C4-2B (cell line): ENCODE results near the gene PRKCE.

Experiments used
- ZFX ChIP-seq: fragments of 450-650 bp; IDR thresholded peaks from 2 replicates; pipeline ENCODE4 v1.6.1; 2017
- TF ChIP-seq, protein P1 (sequence below): fragments of 450-650 bp; conservative IDR thresholded peaks from 2 replicates; pipeline ENCODE4 v1.5.1; 2017; ENCODE audit warnings: mild to moderate bottlenecking

DNA sequence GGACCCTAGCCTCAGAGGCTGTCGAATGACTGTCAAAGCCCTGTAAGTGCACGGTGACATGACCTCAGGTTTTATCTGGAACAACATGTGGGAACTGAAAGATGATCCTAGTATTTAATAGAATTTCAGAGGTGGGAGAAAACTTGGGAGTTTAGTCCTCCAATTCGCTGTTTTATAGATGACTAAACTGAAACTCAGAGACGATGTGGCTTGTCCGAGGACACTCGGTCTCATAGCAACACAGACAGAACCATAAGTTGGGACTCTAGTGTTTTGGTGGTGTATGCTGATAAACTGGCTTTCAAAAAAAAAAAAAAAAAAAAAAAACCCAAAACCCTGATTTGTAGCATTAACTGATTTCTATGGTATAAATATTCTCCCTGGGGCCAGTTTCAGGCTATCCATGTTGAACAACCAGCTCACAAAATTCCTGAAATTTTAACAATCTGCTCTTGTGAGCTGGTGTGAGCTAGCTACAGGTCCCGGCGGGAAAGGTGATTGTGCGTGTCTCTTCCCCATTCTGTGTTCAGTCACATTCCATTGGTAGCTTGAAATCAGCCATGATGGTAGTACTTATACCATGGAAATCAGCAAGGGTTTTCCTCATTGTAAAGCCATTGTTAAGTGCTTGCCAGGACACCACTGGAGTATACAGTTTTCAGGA lies 450.2 kb downstream of the PRKCE start:
- TF ChIP-seq, protein P1, sequence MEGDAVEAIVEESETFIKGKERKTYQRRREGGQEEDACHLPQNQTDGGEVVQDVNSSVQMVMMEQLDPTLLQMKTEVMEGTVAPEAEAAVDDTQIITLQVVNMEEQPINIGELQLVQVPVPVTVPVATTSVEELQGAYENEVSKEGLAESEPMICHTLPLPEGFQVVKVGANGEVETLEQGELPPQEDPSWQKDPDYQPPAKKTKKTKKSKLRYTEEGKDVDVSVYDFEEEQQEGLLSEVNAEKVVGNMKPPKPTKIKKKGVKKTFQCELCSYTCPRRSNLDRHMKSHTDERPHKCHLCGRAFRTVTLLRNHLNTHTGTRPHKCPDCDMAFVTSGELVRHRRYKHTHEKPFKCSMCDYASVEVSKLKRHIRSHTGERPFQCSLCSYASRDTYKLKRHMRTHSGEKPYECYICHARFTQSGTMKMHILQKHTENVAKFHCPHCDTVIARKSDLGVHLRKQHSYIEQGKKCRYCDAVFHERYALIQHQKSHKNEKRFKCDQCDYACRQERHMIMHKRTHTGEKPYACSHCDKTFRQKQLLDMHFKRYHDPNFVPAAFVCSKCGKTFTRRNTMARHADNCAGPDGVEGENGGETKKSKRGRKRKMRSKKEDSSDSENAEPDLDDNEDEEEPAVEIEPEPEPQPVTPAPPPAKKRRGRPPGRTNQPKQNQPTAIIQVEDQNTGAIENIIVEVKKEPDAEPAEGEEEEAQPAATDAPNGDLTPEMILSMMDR = no peak
- no peak for TF ChIP-seq ZFX
